Esophagus squamous epithelium (tissue), 5 donors: Measurements from ENCODE around the gene KCNAB1. TPM values are rescaled to one million over a fixed set of nuclear protein-coding genes. Genes with fewer than 3 reads are reported as not detected.

Experiments used
- DNase-seq: peaks from one replicate; lab custom pipeline; 2025; lab: John Stamatoyannopoulos, UW
- H3K27ac ChIP-seq, 4 donors: fragments of 200-600 bp; sonication (generic); one replicate each; pipeline ENCODE4 v1.5.1; 2016 to 2019; ENCODE audit warnings: mild to moderate bottlenecking in 1 of 4
- H3K27me3 ChIP-seq, 4 donors: fragments of 200-600 bp; sonication (generic); 1 replicate in 3 of 4; 2 replicates in 1 of 4; pipeline versions ENCODE4 v1.5.1 to v1.6.0; 2017 to 2021; ENCODE audit warnings: antibody characterized with exemption in 1 of 4
- H3K36me3 ChIP-seq, 3 donors: fragments of 200-600 bp; sonication (generic); one replicate each; pipeline ENCODE4 v1.5.1; 2016 to 2019
- H3K4me1 ChIP-seq, 3 donors: fragments of 200-600 bp; sonication (generic); one replicate each; pipeline ENCODE4 v1.5.1; 2017 to 2019
- H3K4me3 ChIP-seq, 4 donors: fragments of 200-600 bp; sonication (generic); 1 replicate in 3 of 4; 2 replicates in 1 of 4; pipeline ENCODE4 v1.5.1; 2016 to 2019; ENCODE audit warnings: mild to moderate bottlenecking in 2 of 4, moderate library complexity in 1 of 4
- H3K9me3 ChIP-seq, 3 donors: fragments of 200-600 bp; sonication (generic); one replicate each; pipeline ENCODE4 v1.5.1; 2016 to 2019
- POLR2A ChIP-seq, 4 donors: fragments of 450-650 bp; IDR thresholded peaks; one replicate each; pipeline ENCODE4 v1.6.1; 2017; ENCODE audit warnings: antibody characterized with exemption in 4 of 4, mild to moderate bottlenecking in 4 of 4, moderate library complexity in 3 of 4
- WGBS, 2 donors: methylation state at CpG; one replicate each; pipeline ENCODE4 v1.1.5; 2018; 5-methylcytosine and 5-hydroxymethylcytosine counted together
- intact Hi-C: fragments of 100-400 bp; cut with DNase I; formaldehyde crosslinking; loops from one replicate; pipeline ENCODE4 v1.15.0; 2022
- total RNA-seq, 4 donors: library from RNA; depleted of rRNA; stranded (reverse); fragments of >200 nt; gene quantifications; one replicate each; pipeline ENCODE4 v1.1.0, GENCODE V29; 2016
- TF ChIP-seq, protein P1 (sequence below), 6 experiments: fragments of 450-650 bp in 4 of 6; fragments of 200-600 bp in 2 of 6; sonication (generic) in 2 of 6; IDR thresholded peaks; one replicate each; pipeline ENCODE4 v1.5.1; 2016 to 2019; ENCODE audit warnings: antibody characterized with exemption in 6 of 6, mild to moderate bottlenecking in 4 of 6, moderate library complexity in 4 of 6
- donor health status: DM: yes; HTN: yes; CAD: no.

KCNAB1 gene
- total RNA-seq, 4 donors from 2014 or later = 0.40 to 6.6 (median 1.3) TPM

GRCh38 chr3:156395961-156396710 is 275.8 kb downstream of the KCNAB1 start:
- Histone ChIP-seq H3K4me1 (no peaks in the 10 kb centered on the region), H3K27me3 (no peaks in the 10 kb centered on the region), H3K27ac (no peak overlapping the region), H3K36me3 (no peaks in the 10 kb centered on the region), H3K4me3 (no peak overlapping the region), H3K9me3 (no peaks in the 10 kb centered on the region)
- TF ChIP-seq POLR2A (IDR thresholded peaks at IDR 0.05) = no peak
- TF ChIP-seq, protein P1, sequence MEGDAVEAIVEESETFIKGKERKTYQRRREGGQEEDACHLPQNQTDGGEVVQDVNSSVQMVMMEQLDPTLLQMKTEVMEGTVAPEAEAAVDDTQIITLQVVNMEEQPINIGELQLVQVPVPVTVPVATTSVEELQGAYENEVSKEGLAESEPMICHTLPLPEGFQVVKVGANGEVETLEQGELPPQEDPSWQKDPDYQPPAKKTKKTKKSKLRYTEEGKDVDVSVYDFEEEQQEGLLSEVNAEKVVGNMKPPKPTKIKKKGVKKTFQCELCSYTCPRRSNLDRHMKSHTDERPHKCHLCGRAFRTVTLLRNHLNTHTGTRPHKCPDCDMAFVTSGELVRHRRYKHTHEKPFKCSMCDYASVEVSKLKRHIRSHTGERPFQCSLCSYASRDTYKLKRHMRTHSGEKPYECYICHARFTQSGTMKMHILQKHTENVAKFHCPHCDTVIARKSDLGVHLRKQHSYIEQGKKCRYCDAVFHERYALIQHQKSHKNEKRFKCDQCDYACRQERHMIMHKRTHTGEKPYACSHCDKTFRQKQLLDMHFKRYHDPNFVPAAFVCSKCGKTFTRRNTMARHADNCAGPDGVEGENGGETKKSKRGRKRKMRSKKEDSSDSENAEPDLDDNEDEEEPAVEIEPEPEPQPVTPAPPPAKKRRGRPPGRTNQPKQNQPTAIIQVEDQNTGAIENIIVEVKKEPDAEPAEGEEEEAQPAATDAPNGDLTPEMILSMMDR (IDR thresholded peaks at IDR 0.05) = no peak
- intact Hi-C loops = no loop called here
- no peak for DNase-seq
- WGBS, 2 donors = 57 to 65% methylated on average over 4 of the region's 4 CpGs

- H3K27ac ChIP-seq = no peak overlapping the region
- 83 to 97% methylated on average over 4 of the region's 4 CpGs for WGBS, 2 donors
- no peak overlapping the region for H3K4me3 ChIP-seq
- no peaks in the 10 kb centered on the region for H3K36me3 ChIP-seq
- H3K27me3 ChIP-seq = no peaks in the 10 kb centered on the region
- no peaks in the 10 kb centered on the region for H3K4me1 ChIP-seq
- TF ChIP-seq, protein P1 (IDR thresholded peaks at IDR 0.05) = no peak
- no peak for TF ChIP-seq POLR2A (IDR thresholded peaks at IDR 0.05)
- no peaks in the 10 kb centered on the region for H3K9me3 ChIP-seq
- no peak for DNase-seq
- intact Hi-C loops = no loop called here
Observed at GRCh38 chr3:156396851-156397250, 276.5 kb downstream of the KCNAB1 start.

DNA sequence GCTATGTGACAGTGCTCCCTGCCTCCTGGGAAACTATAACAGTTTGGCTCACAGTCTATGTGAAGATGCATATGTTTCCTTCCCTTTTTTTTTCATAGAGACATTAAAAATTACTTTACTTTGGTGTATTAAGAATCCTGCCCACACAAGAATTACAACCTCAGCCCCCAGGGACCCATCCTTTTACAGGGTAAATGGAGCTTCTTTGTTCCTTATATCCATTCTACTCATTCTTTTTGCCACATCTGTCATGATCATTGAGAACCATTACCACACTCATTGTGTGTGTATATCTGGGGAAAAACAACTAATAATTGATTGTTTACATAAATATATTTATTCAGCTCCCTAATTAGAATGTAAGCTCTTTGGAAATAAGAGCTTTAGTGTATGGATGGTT is 277.2 kb downstream of the KCNAB1 start:
- H3K4me3 ChIP-seq = no peak overlapping the region
- intact Hi-C loops = no loop called here
- H3K36me3 ChIP-seq = no peaks in the 10 kb centered on the region
- H3K27ac ChIP-seq = no peak overlapping the region
- H3K9me3 ChIP-seq = no peaks in the 10 kb centered on the region
- TF ChIP-seq, protein P1 (IDR thresholded peaks at IDR 0.05) = no peak
- TF ChIP-seq POLR2A (IDR thresholded peaks at IDR 0.05) = no peak
- H3K4me1 ChIP-seq = no peaks in the 10 kb centered on the region
- no peak for DNase-seq
- H3K27me3 ChIP-seq = no peaks in the 10 kb centered on the region

DNA sequence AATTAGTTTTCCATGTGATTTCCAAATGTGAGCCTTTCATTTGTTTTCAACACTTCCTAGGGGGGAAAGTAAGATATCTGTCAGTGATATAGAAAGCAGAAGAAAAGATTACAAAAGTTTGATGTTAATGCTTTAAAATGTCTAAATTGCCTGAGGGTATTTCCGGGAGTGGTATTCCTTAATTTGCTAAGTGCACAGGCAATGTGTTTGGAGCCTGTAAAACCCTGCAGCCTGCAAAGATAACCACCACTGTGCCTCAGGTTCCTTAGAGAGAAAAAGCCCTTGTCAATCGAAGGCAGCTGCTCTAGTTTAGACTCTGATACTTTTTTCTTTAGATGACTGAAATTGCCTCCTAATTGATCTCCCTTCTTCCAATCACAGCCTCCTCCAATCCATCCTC is 279.7 kb downstream of the KCNAB1 start:
- no peaks in the 10 kb centered on the region for H3K27me3 ChIP-seq
- no peaks in the 10 kb centered on the region for H3K9me3 ChIP-seq
- H3K4me1 ChIP-seq = no peaks in the 10 kb centered on the region
- H3K36me3 ChIP-seq = no peaks in the 10 kb centered on the region
- intact Hi-C loops = no loop called here
- DNase-seq = no peak
- no peak overlapping the region for H3K4me3 ChIP-seq
- TF ChIP-seq, protein P1 (IDR thresholded peaks at IDR 0.05) = no peak
- TF ChIP-seq POLR2A (IDR thresholded peaks at IDR 0.05) = no peak
- 72 to 84% methylated on average over 2 of the region's 2 CpGs for WGBS, 2 donors
- no peak overlapping the region for H3K27ac ChIP-seq

DNA sequence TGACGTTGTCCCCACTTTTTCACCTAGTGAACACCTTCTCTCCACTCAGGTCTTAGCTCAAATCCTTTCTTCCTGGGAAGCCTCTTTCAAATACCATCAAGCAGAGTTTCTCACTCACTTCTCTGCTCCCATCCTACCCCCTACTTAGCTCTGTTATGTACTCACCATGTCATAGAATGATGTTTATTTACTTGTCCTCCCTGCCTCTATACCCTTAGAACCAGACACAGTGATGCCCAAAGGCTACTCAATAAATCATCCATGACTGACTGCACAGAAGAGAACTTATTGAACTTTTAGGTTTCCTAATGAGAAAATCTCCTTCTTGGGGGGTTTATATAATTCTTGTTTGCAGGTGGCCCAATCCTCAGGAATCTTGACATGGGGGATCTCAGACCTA is 280.4 kb downstream of the KCNAB1 start:
- H3K27ac ChIP-seq = no peak overlapping the region
- H3K4me1 ChIP-seq = no peaks in the 10 kb centered on the region
- 46 to 75% methylated on average over 1 of the region's 1 CpG for WGBS, 2 donors
- H3K27me3 ChIP-seq = no peaks in the 10 kb centered on the region
- no peaks in the 10 kb centered on the region for H3K9me3 ChIP-seq
- intact Hi-C loops = no loop called here
- no peak overlapping the region for H3K4me3 ChIP-seq
- TF ChIP-seq POLR2A (IDR thresholded peaks at IDR 0.05) = no peak
- TF ChIP-seq, protein P1 (IDR thresholded peaks at IDR 0.05) = no peak
- no peaks in the 10 kb centered on the region for H3K36me3 ChIP-seq
- no peak for DNase-seq
